Type B pancreatic cell (in vitro differentiated cells): Measurements from ENCODE around the gene ZMIZ1. TPM values are rescaled to one million over a fixed set of nuclear protein-coding genes. Genes with fewer than 3 reads are reported as not detected.
A peak's percentile ranks its signal among the peaks of the same experiment; 100 is the strongest.
"Not testable (repeated sequence)": the region's sequence is repeated elsewhere in the genome, so short reads cannot be mapped to it uniquely, and the experiment has no call there.

ENCODE experiments used
- DNase-seq: peaks from one replicate; pipeline ENCODE4 v3.0.0; 2021; ENCODE audit warnings: mixed read lengths; ENCODE audit not compliant: unreplicated experiment; ENCODE audit errors: extremely low spot score
- H3K27ac Mint-ChIP-seq: 2 replicates; pipeline ENCODE4 v1.8.0; 2021; ENCODE audit warnings: mild to moderate bottlenecking, mixed read lengths
- H3K27me3 Mint-ChIP-seq: 2 replicates; pipeline ENCODE4 v1.8.0; 2021; ENCODE audit warnings: mixed read lengths
- H3K36me3 Mint-ChIP-seq: 2 replicates; pipeline ENCODE4 v1.8.0; 2021; ENCODE audit warnings: mixed read lengths
- H3K4me1 Mint-ChIP-seq: one replicate; pipeline ENCODE4 v1.8.0; 2021; ENCODE audit warnings: mixed read lengths; ENCODE audit not compliant: unreplicated experiment
- H3K4me3 Mint-ChIP-seq: 2 replicates; pipeline ENCODE4 v1.8.0; 2021; ENCODE audit warnings: mild to moderate bottlenecking, mixed read lengths
- H3K9me3 Mint-ChIP-seq: 2 replicates; pipeline ENCODE4 v1.8.0; 2021; ENCODE audit warnings: mixed read lengths
- CTCF ChIP-seq: fragments of 200-600 bp; sonication (generic); conservative IDR thresholded peaks from 2 replicates; pipeline ENCODE4 v1.5.0; 2021; ENCODE audit warnings: antibody characterized with exemption, mild to moderate bottlenecking
- total RNA-seq: library from RNA; stranded (reverse); gene quantifications from 2 replicates; pipeline ENCODE4 v1.2.1, GENCODE V29; 2021; ENCODE audit warnings: low replicate concordance

ZMIZ1 gene
- total RNA-seq, 1 donor from 2014 or later, result 102 TPM

- H3K36me3 Mint-ChIP-seq, result no peaks in the 10 kb centered on the region
- no peaks in the 10 kb centered on the region for H3K9me3 Mint-ChIP-seq
- no peak for TF ChIP-seq CTCF
- H3K27me3 Mint-ChIP-seq, result peaks cover 7% of the 10 kb centered on the region
- H3K4me1 Mint-ChIP-seq, result peaks cover 13% of the 10 kb centered on the region
- H3K27ac Mint-ChIP-seq, result no peak overlapping the region
- no peak overlapping the region for H3K4me3 Mint-ChIP-seq
- no peak for DNase-seq
Observed at GRCh38 chr10:79034271-79034876, 34.4 kb upstream of the ZMIZ1 start.

DNA sequence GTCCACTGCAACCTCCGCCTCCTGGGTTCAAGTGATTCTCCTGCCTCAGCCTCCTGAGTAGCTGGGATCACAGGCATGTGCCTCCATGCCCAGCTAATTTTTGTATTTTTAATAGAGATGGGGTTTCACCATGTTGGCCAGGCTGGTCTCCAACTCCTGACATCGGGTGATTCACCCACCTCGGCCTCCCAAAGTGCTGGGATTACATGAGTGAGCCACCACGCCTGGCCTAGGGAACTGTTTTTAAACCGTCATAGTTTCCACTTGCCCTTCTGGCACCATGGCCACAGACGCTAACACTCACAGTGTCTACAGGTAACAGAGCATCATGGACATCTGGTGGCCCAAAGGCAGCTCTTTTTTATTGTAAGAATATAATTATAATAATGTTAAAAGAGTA is 32.4 kb upstream of the ZMIZ1 start:
- H3K4me3 Mint-ChIP-seq, H3K36me3 Mint-ChIP-seq, H3K27ac Mint-ChIP-seq, H3K9me3 Mint-ChIP-seq, H3K27me3 Mint-ChIP-seq, DNase-seq: not testable (repeated sequence)
- peaks cover 17% of the 10 kb centered on the region for H3K4me1 Mint-ChIP-seq

GRCh38 chr10:79038104-79038840 is 30.5 kb upstream of the ZMIZ1 start:
- H3K4me1 Mint-ChIP-seq, result peaks cover 17% of the 10 kb centered on the region

GRCh38 chr10:79038841-79039201 is 29.9 kb upstream of the ZMIZ1 start:
- TF ChIP-seq CTCF, result no peak
- no peak for DNase-seq
- peak overlapping the region; percentile 20 for H3K27ac Mint-ChIP-seq
- no peaks in the 10 kb centered on the region for H3K36me3 Mint-ChIP-seq
- H3K9me3 Mint-ChIP-seq, result no peaks in the 10 kb centered on the region
- no peak overlapping the region for H3K4me3 Mint-ChIP-seq
- peaks cover 17% of the 10 kb centered on the region for H3K4me1 Mint-ChIP-seq
- H3K27me3 Mint-ChIP-seq, result peaks cover 7% of the 10 kb centered on the region

More at GRCh38 chr10:79038104-79038840, 30.5 kb upstream of the ZMIZ1 start:
- TF ChIP-seq CTCF, result no peak
- DNase-seq, result no peak
- no peaks in the 10 kb centered on the region for H3K9me3 Mint-ChIP-seq
- H3K27me3 Mint-ChIP-seq, result peaks cover 7% of the 10 kb centered on the region
- H3K36me3 Mint-ChIP-seq, result no peaks in the 10 kb centered on the region
- H3K27ac Mint-ChIP-seq, result no peak overlapping the region
- H3K4me3 Mint-ChIP-seq, result no peak overlapping the region

DNA sequence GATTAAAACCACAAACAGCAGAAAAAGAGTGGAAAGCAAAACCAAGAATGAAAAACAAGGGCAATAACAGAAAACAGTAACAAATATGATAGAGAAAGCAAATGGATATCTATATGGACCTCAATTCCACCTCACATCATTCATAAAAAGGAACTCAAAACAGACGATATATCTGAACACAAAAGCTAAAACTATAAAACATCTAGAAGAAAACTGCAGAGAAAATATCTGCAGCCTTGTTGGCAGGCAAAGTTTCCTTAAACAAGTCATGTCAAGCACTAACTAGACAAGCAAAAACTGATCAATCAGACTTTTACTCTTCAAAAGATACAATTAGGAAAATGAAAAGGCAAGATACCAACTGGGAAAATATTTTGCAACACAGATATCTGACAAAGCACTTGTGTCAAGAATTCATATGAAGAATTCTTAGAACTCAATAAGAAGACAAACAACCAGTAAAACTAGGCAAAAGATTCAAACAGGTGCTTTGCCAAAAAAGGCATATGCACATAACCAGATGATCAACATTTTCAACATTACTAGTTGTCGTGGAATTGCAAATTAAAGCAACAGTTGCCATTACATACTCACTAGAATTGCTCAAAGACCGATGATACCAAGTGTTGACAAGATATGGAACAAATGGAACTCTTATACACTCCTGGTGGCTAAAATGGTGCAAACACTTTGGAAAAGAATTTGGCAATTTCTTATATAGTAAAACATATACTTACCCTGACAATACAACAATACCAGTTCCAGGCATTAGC is 25.9 kb upstream of the ZMIZ1 start:
- TF ChIP-seq CTCF, result no peak
- Mint-ChIP-seq H3K4me1 (peaks cover 21% of the 10 kb centered on the region), H3K36me3 (no peaks in the 10 kb centered on the region), H3K27ac (no peak overlapping the region), H3K9me3 (no peaks in the 10 kb centered on the region), H3K27me3 (no peaks in the 10 kb centered on the region), H3K4me3 (no peak overlapping the region)
- DNase-seq, result no peak

GRCh38 chr10:79044036-79044632 is 24.6 kb upstream of the ZMIZ1 start:
- no peaks in the 10 kb centered on the region for H3K36me3 Mint-ChIP-seq
- H3K27me3 Mint-ChIP-seq, result no peaks in the 10 kb centered on the region
- no peak overlapping the region for H3K4me3 Mint-ChIP-seq
- no peaks in the 10 kb centered on the region for H3K9me3 Mint-ChIP-seq
- H3K4me1 Mint-ChIP-seq, result peaks cover 19% of the 10 kb centered on the region
- TF ChIP-seq CTCF, result no peak
- no peak overlapping the region for H3K27ac Mint-ChIP-seq
- no peak for DNase-seq
